T-helper 2 cell (primary cell): ENCODE data around the gene NAA25.
A peak's percentile ranks its signal among the peaks of the same experiment; 100 is the strongest.
"Not testable (repeated sequence)": the region's sequence is repeated elsewhere in the genome, so short reads cannot be mapped to it uniquely, and the experiment has no call there.

Experiments used
- DNase-seq, 5 experiments: peaks; one replicate each; pipeline versions ENCODE4 v3.0.0 to v3.0.0-alpha.2; 2012 to 2022

Gene NAA25

GRCh38 chr12:112116232-112117060, 7.9 kb upstream of the NAA25 start:
- peak in 1 of 5 experiments; percentile 48 for DNase-seq

- DNase-seq: no peak
Measured at GRCh38 chr12:112115259-112116045, 6.9 kb upstream of the NAA25 start.

- no peak for DNase-seq
Measured at GRCh38 chr12:112112409-112113133, 4.0 kb upstream of the NAA25 start.

- no peak for DNase-seq
Measured at GRCh38 chr12:112111931-112112330, 3.3 kb upstream of the NAA25 start.

- DNase-seq: not testable (repeated sequence)
Measured at GRCh38 chr12:112110787-112111662, 2.4 kb upstream of the NAA25 start.

DNA sequence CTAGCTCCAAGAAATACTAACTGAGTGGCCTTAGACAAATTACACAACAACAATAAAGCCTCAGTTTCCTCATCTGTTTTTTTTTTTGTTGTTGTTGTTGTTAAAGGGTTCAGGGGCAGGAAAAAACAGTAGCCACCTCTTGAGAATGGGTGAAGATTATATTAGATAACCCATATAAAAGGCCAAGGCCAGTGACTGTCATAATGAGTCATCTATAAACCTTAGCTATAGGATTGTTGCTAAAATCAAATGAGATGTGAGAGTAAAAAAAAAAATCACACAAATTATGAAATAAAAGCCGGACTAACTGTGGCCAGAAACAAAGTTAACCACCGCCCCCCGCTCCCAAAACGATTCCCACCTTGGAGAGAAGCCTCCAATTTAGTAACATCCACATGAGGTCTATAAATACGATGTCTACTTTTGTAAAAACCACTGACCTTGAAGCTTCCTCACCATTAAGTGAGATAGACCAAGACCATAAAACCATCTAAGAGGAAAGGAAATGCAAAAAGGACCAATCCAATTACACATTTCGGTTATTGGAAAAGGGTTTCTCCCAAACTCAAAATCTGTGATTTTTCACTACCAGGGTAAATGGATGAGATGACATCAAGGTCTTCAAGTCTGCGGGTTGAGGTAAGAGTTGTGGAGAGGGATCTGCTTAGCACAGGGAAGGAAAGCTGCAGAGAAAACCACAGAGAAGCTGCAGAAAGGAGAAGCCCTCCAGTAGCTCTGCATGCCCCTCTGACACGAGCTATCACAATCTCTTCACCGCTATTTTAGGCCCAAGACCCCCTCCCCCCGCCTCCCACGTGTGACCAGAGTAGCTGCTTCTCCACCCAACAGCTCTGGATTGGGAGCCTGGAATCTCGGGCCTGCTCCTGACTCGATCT, 1.0 kb downstream of the NAA25 start:
- peak in 3 of 5 experiments; percentile 5 to 37 (median 9) for DNase-seq

DNA sequence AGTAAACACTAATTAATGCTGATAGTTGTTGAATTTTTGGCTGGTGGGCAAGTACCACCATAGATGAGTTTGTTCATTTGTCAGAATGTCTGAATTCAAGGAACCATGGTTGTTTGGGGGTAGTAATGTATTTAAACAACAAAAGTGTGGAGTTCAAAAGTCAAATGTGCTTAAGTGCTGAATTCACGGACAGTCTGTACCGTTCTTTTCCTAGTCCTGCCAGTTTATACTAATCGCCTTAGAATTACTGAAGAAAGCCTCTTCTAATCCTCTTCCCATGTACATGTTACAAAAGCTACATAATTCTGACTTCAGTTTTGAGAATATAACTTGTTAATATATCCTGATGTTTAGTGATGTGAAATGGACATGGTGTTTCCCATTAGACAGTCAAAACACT, 2.7 kb downstream of the NAA25 start:
- no peak for DNase-seq

DNA sequence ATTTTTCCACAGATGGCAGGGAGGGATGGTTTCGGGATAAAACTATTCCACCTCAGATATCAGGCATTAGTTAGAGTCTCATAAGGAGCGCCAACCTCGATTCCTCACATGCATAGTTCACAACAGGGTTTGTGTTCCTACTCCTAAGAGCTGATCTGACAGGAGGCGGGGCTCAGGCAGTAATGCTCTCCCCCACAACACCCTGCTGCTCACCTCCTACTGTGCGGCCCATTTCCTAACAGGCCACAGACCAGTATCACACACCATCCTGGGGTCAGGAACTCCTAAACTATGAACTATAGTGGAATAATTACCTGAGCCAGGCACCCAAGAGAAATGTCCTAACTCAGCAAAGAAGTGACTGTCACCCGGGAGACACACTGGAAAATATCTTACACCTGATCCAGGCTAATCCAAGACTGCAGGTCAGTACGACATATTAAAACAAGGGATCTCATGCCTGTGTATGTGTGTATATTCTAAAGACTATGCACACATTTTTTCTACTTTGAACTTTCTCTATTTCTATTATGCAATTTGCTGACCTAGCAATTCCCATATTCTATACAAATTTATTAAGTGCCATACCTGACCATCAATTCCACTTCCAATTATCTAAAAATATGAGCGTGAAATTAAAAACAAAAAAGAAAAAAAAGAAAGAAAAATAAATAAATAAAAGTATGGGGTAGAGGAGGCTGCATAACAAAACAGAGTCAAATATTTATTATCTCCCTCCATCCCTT, 4.7 kb downstream of the NAA25 start:
- DNase-seq: no peak

GRCh38 chr12:112102746-112103145, 5.8 kb downstream of the NAA25 start:
- DNase-seq: not testable (repeated sequence)

GRCh38 chr12:112102127-112102526, 6.5 kb downstream of the NAA25 start:
- DNase-seq: no peak

DNA sequence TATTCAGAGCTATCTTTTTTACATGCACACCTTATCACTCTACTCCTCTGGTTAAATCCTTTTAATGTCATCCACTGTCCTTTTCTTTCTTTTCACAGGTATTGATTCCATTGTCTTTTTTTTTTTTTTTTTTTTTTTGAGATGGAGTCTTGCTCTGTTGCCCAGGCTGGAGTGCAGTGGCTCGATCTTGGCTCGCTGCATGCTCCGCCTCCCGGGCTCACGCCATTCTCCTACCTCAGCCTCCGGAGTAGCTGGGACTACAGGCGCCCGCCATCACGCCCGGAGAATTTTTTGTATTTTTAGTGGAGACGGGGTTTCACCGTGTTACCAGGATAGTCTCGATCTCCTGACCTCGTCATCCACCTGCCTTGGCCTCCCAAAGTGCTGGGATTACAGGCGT, 8.1 kb downstream of the NAA25 start:
- not testable (repeated sequence) for DNase-seq

DNA sequence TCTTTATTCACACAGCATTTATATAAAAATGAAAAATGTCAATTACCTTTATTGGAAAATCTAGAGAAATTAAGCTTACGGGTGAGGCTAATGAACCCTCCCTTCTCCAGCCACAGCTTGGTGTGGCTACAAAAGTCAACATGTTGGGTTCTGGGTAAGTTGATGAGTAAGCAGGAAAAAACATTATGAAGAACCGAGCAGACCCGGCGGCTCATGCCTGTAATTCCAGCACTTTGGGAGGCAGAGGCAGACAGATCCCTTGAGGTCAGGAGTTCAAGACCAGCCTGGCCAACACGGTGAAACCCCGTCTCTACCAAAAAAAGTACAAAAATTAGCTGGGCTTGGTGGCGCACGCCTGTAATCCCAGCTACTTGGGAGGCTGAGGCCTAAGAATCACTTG, 10.9 kb downstream of the NAA25 start:
- DNase-seq: no peak

DNA sequence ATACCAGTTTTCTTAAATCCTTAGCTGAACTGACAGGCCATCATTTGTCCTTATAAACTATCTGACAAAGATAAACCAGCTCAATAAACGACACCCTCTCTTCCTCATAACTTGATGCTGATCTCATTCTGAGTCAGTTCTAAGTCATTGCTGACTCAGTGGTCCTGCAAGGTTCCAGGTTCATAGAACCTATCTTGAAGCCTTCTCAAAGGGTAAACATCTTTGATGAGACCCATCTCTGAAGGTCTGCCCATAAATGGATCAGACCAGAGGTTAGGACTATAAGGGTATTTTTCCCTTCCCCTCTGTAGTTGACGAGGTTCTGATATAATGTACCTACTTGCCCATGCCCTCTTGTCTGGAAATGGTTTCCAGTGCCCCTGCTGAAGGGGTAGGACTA, 11.9 kb downstream of the NAA25 start:
- DNase-seq: peak in 1 of 5 experiments; percentile 77

DNA sequence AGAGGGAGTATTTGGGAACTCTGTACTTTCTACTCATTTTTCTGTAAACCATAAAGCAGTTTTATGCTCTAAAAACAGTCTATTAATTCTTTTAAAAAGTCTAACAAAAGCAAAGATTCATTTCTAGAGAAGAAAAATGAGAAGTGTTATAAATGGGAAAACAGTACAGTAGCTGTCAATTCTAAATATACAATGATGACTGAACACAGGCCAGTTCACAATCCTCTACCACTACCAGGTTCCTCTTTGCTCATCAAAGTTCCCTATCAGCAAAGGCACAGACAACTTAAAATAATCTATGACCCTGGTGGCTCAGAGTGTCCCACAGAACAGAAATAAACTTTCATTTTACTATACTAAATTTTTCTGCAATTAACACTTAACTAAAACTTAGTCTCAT, 12.5 kb downstream of the NAA25 start:
- peak in 1 of 5 experiments; percentile 54 for DNase-seq

DNA sequence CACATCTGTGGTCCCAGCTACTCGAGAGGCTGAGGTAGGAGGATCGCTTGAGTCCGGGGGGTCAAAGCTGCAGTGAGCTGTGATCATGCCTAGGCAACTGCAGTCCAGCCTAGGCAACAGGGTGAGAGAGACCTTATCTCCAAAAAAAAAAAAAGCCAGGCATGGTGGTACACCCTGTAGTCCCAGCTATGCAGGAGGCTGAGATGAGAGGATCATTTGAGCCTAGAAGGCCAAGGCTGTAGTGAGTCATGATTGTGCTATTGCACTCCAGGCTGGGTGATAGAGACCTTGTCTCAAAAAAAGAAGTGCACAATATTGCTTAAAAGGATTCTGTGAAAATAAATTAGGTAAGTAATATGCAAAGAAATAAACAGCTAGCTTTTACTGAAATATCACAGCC, 17.0 kb downstream of the NAA25 start:
- DNase-seq: no peak

- no peak for DNase-seq
Measured at GRCh38 chr12:112087851-112088250, 20.7 kb downstream of the NAA25 start.

DNA sequence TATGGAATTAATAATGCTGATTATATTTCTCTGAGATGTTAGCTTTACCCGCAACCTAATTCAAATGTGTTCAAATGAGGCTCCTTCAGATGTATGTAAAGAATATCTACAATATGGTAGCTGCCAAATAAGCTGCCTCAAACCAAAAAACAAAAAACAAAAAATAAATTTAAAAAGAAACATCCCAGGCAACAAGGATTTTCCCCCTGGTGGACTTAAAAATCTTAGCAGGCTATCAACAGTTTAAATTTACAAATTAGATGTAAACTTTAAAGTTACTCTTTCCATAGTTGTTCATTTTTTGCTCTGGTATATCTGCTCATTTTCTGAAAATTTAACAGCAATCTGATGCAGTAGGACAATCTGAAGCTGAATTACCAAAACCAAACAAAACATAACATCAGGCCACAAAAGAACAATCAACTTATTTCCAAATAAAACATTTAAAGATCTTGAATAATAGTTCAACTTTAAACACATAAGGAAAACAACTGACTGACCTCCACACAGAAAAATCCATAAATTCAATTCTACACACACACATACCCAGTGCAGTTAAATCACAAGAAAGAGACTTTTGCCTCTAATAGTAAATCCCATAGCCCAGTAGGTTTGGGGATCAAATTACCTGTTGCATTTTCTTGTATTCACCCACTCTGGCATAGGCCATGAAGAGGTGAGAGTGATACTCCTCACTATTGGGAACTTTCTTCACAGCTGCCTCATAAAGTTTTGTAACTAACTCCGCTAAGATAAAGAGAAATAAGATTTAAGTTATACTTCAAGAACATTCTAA, 21.3 kb downstream of the NAA25 start:
- no peak for DNase-seq

DNA sequence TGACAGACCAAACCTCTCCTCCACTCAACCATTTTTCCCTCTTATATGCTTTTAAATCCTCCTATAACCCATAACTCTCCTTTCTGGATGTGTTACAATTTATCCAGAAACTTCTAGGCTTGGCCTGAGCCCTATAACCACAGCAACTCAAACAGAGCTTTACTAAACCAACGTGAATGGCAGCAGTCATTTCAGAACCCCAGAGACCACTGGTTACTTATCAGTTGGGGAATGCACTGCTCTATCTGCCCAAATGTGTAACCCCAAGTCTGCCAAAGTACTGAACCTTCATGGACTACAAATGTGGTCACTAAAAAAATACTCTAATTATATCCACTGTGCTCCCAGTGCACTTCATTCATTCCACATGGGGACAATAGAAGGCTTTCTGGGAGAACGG, 42.0 kb downstream of the NAA25 start:
- DNase-seq: peak in 1 of 5 experiments; percentile 60

DNA sequence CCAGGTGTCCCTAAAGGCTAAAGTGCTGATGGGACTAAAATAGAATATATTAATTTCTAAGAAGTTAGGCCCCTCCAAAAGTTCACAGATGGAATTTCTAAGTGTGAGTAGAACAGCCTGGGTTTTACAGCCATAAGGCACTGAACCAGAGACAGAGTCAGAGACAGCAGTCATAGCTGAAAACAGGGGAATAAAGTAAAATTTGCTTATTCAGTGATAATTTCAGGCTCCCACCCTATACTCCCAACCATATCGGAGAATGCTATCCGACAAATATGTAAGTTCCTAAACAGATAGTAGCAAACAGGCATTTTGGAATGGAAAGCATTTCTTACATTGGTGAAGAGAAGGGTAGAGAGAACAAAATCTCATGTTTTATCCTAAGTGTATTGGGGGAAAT, 45.3 kb downstream of the NAA25 start:
- DNase-seq: no peak
